Mesendoderm (in vitro differentiated cells): ENCODE measurements around the gene SLIT3.

ENCODE experiments used
- DNase-seq: peaks from one replicate; pipeline ENCODE4 v3.0.0; 2013
- H2AK5ac ChIP-seq: 2 replicates; pipeline ENCODE4 v1.6.1; 2013; ENCODE audit warnings: low read length, inconsistent platforms
- H2BK120ac ChIP-seq: 2 replicates; pipeline ENCODE4 v1.6.1; 2013; ENCODE audit warnings: low read depth, mild to moderate bottlenecking, low read length, moderate library complexity, mixed read lengths
- H2BK15ac ChIP-seq: replicated peaks from 2 replicates; pipeline ENCODE4 v1.6.1; 2013; ENCODE audit warnings: low read depth, mild to moderate bottlenecking, moderate library complexity
- H2BK5ac ChIP-seq: 2 replicates; pipeline ENCODE4 v1.6.1; 2013; ENCODE audit warnings: low read length, inconsistent platforms
- H3K18ac ChIP-seq: 2 replicates; pipeline ENCODE4 v1.6.1; 2013; ENCODE audit warnings: mild to moderate bottlenecking, low read length, mixed read lengths
- H3K23ac ChIP-seq: one replicate; pipeline ENCODE4 v1.6.1; 2013; ENCODE audit warnings: low read length
- H3K27ac ChIP-seq: 2 replicates; pipeline ENCODE4 v1.5.1; 2013; ENCODE audit warnings: low read depth, mild to moderate bottlenecking, inconsistent platforms, low read length, moderate library complexity
- H3K27me3 ChIP-seq: 2 replicates; pipeline ENCODE4 v1.6.1; 2013; ENCODE audit warnings: low read length, control low read depth, mild to moderate bottlenecking, inconsistent platforms; ENCODE audit not compliant: insufficient read depth, poor library complexity
- H3K36me3 ChIP-seq: 2 replicates; pipeline ENCODE4 v1.6.1; 2013; ENCODE audit warnings: low read length, inconsistent platforms; ENCODE audit not compliant: control insufficient read depth, insufficient read depth
- H3K4ac ChIP-seq: one replicate; pipeline ENCODE4 v1.6.1; 2013; ENCODE audit warnings: low read depth, mild to moderate bottlenecking, low read length, moderate library complexity
- H3K4me1 ChIP-seq: 2 replicates; pipeline ENCODE4 v1.6.1; 2013; ENCODE audit warnings: low read depth, low read length, inconsistent platforms; ENCODE audit not compliant: control insufficient read depth
- H3K4me2 ChIP-seq: 2 replicates; pipeline ENCODE4 v1.6.1; 2013; ENCODE audit warnings: low read length
- H3K4me3 ChIP-seq: 2 replicates; pipeline ENCODE4 v1.5.1; 2013; ENCODE audit warnings: mild to moderate bottlenecking, low read length
- H3K56ac ChIP-seq: one replicate; pipeline ENCODE4 v1.6.1; 2013; ENCODE audit warnings: low read length
- H3K79me1 ChIP-seq: 2 replicates; pipeline ENCODE4 v1.6.1; 2013; ENCODE audit warnings: low read length, inconsistent platforms
- H3K79me2 ChIP-seq: 2 replicates; pipeline ENCODE4 v1.6.1; 2013; ENCODE audit warnings: mild to moderate bottlenecking, low read length; ENCODE audit not compliant: control insufficient read depth, insufficient read depth
- H3K9ac ChIP-seq: 2 replicates; pipeline ENCODE4 v1.6.1; 2013; ENCODE audit warnings: low read length, inconsistent platforms
- H4K5ac ChIP-seq: one replicate; pipeline ENCODE4 v1.6.1; 2013; ENCODE audit warnings: low read length
- H4K8ac ChIP-seq: one replicate; pipeline ENCODE4 v1.6.1; 2013; ENCODE audit warnings: low read depth, mild to moderate bottlenecking, control low read depth, low read length, moderate library complexity
- WGBS: extraction: QIAGEN DNeasy Blood & Tissue Kit; methylation state at CpG from one replicate; pipeline ENCODE4 v1.1.7; 2013; ENCODE audit warnings: low lambda C conversion rate, missing lambda C conversion rate; ENCODE audit not compliant: insufficient coverage; ENCODE audit errors: extremely low coverage; 5-methylcytosine and 5-hydroxymethylcytosine counted together

SLIT3 gene

GRCh38 chr5:168658394-168658793 lies 642.5 kb downstream of the SLIT3 start:
- Histone ChIP-seq H3K79me1 (no peaks in the 10 kb centered on the region), H4K8ac (no peak overlapping the region), H3K4ac (no peak overlapping the region), H3K36me3 (no peaks in the 10 kb centered on the region), H4K5ac (no peak overlapping the region), H3K4me3 (no peak overlapping the region), H3K18ac (no peak overlapping the region), H3K27me3 (no peaks in the 10 kb centered on the region), H3K56ac (no peak overlapping the region), H2BK5ac (no peak overlapping the region), H2AK5ac (no peak overlapping the region), H3K9ac (no peak overlapping the region), H3K79me2 (no peaks in the 10 kb centered on the region), H3K4me2 (no peak overlapping the region), H3K4me1 (no peaks in the 10 kb centered on the region), H2BK15ac (no peak overlapping the region), H2BK120ac (no peak overlapping the region), H3K23ac (no peak overlapping the region), H3K27ac (no peak overlapping the region)
- peak; percentile 48 for DNase-seq
- WGBS, result no CpG with 5 or more reads among the region's 2 CpGs

- H4K5ac ChIP-seq, result no peak overlapping the region
- no peak for DNase-seq
- no peak overlapping the region for H3K4ac ChIP-seq
- no peak overlapping the region for H3K56ac ChIP-seq
- no peak overlapping the region for H2AK5ac ChIP-seq
- no peaks in the 10 kb centered on the region for H3K79me2 ChIP-seq
- no CpG with 5 or more reads among the region's 3 CpGs for WGBS
- H3K27ac ChIP-seq, result no peak overlapping the region
- H2BK5ac ChIP-seq, result no peak overlapping the region
- no peak overlapping the region for H3K4me3 ChIP-seq
- H3K9ac ChIP-seq, result no peak overlapping the region
- no peak overlapping the region for H2BK15ac ChIP-seq
- H3K79me1 ChIP-seq, result no peaks in the 10 kb centered on the region
- H3K4me1 ChIP-seq, result no peaks in the 10 kb centered on the region
- H4K8ac ChIP-seq, result no peak overlapping the region
- H3K36me3 ChIP-seq, result no peaks in the 10 kb centered on the region
- H2BK120ac ChIP-seq, result no peak overlapping the region
- no peak overlapping the region for H3K4me2 ChIP-seq
- no peak overlapping the region for H3K18ac ChIP-seq
- H3K27me3 ChIP-seq, result no peaks in the 10 kb centered on the region
- no peak overlapping the region for H3K23ac ChIP-seq
These were observed 644.3 kb downstream of the SLIT3 start for GRCh38 chr5:168656633-168657032.

- H3K4me1 ChIP-seq, result no peaks in the 10 kb centered on the region
These were observed 645.6 kb downstream of the SLIT3 start for GRCh38 chr5:168655316-168655715.

DNA sequence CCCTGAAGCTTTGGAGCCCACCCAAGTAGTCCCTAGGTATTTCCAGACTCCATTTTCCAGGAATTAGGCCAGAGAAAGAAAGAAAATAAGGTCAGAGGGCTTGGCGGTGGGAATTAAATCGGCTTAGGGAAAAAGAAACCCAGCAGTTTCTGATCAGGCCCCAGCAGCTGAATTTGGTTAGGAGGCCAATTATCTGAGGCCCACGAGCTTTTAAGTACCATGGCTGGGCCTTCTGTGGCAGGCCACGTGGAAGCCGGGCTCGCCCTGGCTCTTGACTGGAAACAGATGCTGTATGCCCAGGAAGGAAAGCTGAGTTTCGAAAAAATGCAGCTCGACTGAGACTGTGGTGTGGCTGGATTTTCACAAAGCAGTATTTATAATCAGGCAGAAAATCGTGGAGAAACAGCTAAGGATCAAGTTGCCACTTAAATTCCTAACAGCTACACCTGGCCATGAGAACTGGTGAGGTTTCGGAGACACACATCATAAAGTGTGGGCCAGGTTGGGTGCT lies 646.7 kb downstream of the SLIT3 start:
- Histone ChIP-seq H3K4ac (no peak overlapping the region), H3K4me2 (no peak overlapping the region), H3K18ac (no peak overlapping the region), H3K27ac (no peak overlapping the region), H3K4me3 (no peak overlapping the region), H4K5ac (no peak overlapping the region), H3K79me2 (no peaks in the 10 kb centered on the region), H3K79me1 (no peaks in the 10 kb centered on the region), H3K36me3 (no peaks in the 10 kb centered on the region), H2BK15ac (no peak overlapping the region), H2BK120ac (no peak overlapping the region), H2AK5ac (no peak overlapping the region), H2BK5ac (no peak overlapping the region), H4K8ac (no peak overlapping the region), H3K56ac (no peak overlapping the region), H3K27me3 (no peaks in the 10 kb centered on the region), H3K4me1 (no peaks in the 10 kb centered on the region), H3K23ac (no peak overlapping the region), H3K9ac (no peak overlapping the region)
- no CpG with 5 or more reads among the region's 10 CpGs for WGBS
- DNase-seq, result no peak

More at GRCh38 chr5:168655316-168655715, 645.6 kb downstream of the SLIT3 start:
- H3K4ac ChIP-seq, result no peak overlapping the region
- no peak overlapping the region for H3K27ac ChIP-seq
- H3K4me2 ChIP-seq, result no peak overlapping the region
- no peak overlapping the region for H4K8ac ChIP-seq
- WGBS, result no CpG with 5 or more reads among the region's 5 CpGs
- no peaks in the 10 kb centered on the region for H3K79me2 ChIP-seq
- no peak overlapping the region for H3K9ac ChIP-seq
- H3K27me3 ChIP-seq, result no peaks in the 10 kb centered on the region
- H2BK15ac ChIP-seq, result no peak overlapping the region
- no peak overlapping the region for H2BK120ac ChIP-seq
- no peak overlapping the region for H3K18ac ChIP-seq
- H3K36me3 ChIP-seq, result no peaks in the 10 kb centered on the region
- H2BK5ac ChIP-seq, result no peak overlapping the region
- H3K23ac ChIP-seq, result no peak overlapping the region
- no peak overlapping the region for H4K5ac ChIP-seq
- H3K79me1 ChIP-seq, result no peaks in the 10 kb centered on the region
- H2AK5ac ChIP-seq, result no peak overlapping the region
- no peak overlapping the region for H3K4me3 ChIP-seq
- no peak for DNase-seq
- H3K56ac ChIP-seq, result no peak overlapping the region

- H3K23ac ChIP-seq, result no peak overlapping the region
- no peak overlapping the region for H3K4ac ChIP-seq
- no peaks in the 10 kb centered on the region for H3K27me3 ChIP-seq
- H3K79me1 ChIP-seq, result no peaks in the 10 kb centered on the region
- no peak overlapping the region for H4K8ac ChIP-seq
- no peak overlapping the region for H3K18ac ChIP-seq
- no peak overlapping the region for H3K9ac ChIP-seq
- no peak overlapping the region for H3K56ac ChIP-seq
- no peak overlapping the region for H3K27ac ChIP-seq
- H3K4me1 ChIP-seq, result no peaks in the 10 kb centered on the region
- no peaks in the 10 kb centered on the region for H3K36me3 ChIP-seq
- WGBS, result no CpG with 5 or more reads among the region's 4 CpGs
- no peak overlapping the region for H3K4me3 ChIP-seq
- no peak overlapping the region for H2BK5ac ChIP-seq
- DNase-seq, result no peak
- H2BK15ac ChIP-seq, result no peak overlapping the region
- no peak overlapping the region for H4K5ac ChIP-seq
- H2BK120ac ChIP-seq, result no peak overlapping the region
- no peak overlapping the region for H2AK5ac ChIP-seq
- no peak overlapping the region for H3K4me2 ChIP-seq
- no peaks in the 10 kb centered on the region for H3K79me2 ChIP-seq
These were observed 647.3 kb downstream of the SLIT3 start for GRCh38 chr5:168653626-168654025.

GRCh38 chr5:168651648-168652047 lies 649.3 kb downstream of the SLIT3 start:
- DNase-seq, result no peak
- Histone ChIP-seq H4K5ac (no peak overlapping the region), H4K8ac (no peak overlapping the region), H2BK120ac (no peak overlapping the region), H3K18ac (no peak overlapping the region), H2BK5ac (no peak overlapping the region), H2AK5ac (no peak overlapping the region), H3K4me2 (no peak overlapping the region), H3K9ac (no peak overlapping the region), H2BK15ac (no peak overlapping the region), H3K56ac (no peak overlapping the region), H3K79me2 (no peaks in the 10 kb centered on the region), H3K79me1 (no peaks in the 10 kb centered on the region), H3K4ac (no peak overlapping the region), H3K4me3 (no peak overlapping the region), H3K27ac (no peak overlapping the region), H3K27me3 (no peaks in the 10 kb centered on the region), H3K23ac (no peak overlapping the region), H3K36me3 (no peaks in the 10 kb centered on the region), H3K4me1 (no peaks in the 10 kb centered on the region)
